Posterior cingulate gyrus (tissue), 11 donors: Measurements from ENCODE around the gene PLK1.
A peak's percentile ranks its signal among the peaks of the same experiment; 100 is the strongest.
"Not testable (repeated sequence)": the region's sequence is repeated elsewhere in the genome, so short reads cannot be mapped to it uniquely, and the experiment has no call there.

Source experiments
- DNase-seq, 10 donors: peaks; one replicate each; pipeline versions ENCODE4 v3.0.0 to v3.0.0-alpha.2; 2020 to 2021; ENCODE audit warnings: mixed read lengths in 3 of 10
- intact Hi-C: fragments of 100-400 bp; cut with DNase I; formaldehyde crosslinking; loops from one replicate; pipeline ENCODE4 v1.15.1; 2023

Gene PLK1

GRCh38 chr16:23705517-23705902, 26.8 kb downstream of the PLK1 start:
- peak in 1 of 10 donors; percentile 24 for DNase-seq
- intact Hi-C loops, result no loop called here

GRCh38 chr16:23706439-23706838, 27.8 kb downstream of the PLK1 start:
- intact Hi-C loops, result no loop called here
- peak in 1 of 10 donors; percentile 49 for DNase-seq

- DNase-seq, result peak in 1 of 10 donors; percentile 10
- intact Hi-C loops, result no loop called here
These were observed 30.8 kb downstream of the PLK1 start for GRCh38 chr16:23709536-23709935.

DNA sequence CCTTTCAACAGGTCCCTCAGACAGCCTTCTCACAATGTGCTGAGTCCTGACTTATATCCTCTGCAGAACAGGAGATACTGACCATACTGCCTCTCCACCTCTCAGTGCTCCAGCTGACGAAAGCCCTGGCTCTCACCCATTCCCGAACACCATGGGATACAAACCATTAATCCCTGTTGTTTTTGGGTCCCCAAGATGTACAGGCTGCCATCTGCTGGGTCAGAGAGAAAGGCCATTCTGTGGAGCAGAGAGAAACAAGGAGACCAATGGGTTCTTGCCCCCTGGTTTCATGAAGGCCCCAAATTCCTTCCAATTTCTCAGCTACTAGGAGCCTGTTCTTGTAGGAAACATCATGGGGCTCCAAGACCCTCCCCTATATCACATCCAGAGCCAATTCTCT, 31.3 kb downstream of the PLK1 start:
- no peak for DNase-seq
- intact Hi-C loops, result no loop called here

GRCh38 chr16:23710504-23710903, 31.8 kb downstream of the PLK1 start:
- DNase-seq, result no peak
- intact Hi-C loops, result no loop called here

DNA sequence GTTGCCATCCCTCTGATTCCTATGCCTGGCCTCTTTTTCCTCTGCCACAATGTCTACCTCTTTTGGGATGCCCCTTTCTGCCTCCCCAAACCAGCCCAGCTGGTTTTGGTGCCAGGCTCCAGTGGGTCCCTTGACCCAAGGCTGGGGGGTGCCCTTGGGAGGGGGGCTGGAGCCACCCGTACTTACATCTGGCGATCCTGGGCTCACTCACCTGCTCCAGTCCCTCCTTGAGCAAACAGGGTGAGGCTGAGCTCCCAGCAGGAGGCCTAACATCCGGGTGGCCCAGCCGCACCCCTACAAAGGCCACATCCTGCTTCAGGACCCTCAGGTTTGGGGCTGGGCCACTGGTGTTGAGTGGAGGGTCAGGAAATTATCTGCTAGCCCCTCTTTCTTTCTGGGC, 33.1 kb downstream of the PLK1 start:
- intact Hi-C loops, result no loop called here
- peak in 1 of 10 donors; percentile 19 for DNase-seq

DNA sequence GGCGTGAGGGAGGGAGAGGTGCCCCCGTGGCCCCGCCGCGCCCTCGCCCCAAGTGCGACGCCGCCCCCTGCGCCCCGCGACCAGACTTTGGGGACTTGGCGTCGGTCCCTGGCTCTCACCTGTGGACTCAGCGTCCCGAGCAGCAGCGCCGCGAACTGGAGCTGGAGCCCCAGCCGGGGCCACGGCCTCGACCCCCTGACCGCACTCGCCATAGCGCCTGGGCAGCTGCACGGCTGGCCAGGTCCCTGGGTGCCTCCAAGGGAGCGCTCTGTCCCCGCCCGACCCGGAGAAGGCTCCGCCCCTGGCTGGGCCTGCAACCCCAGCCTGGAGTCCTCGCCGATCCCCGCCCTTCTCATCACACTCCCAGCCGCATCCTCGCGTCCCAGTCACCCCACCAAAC, 34.3 kb downstream of the PLK1 start, which contains the start of gene ERN2:
Gene ERN2 (minus strand): TSS at position 247 of the 400 bp plus-strand sequence. CDS start 35 bp downstream, at position 212.
- DNase-seq, result peak in 1 of 10 donors; percentile 58

DNA sequence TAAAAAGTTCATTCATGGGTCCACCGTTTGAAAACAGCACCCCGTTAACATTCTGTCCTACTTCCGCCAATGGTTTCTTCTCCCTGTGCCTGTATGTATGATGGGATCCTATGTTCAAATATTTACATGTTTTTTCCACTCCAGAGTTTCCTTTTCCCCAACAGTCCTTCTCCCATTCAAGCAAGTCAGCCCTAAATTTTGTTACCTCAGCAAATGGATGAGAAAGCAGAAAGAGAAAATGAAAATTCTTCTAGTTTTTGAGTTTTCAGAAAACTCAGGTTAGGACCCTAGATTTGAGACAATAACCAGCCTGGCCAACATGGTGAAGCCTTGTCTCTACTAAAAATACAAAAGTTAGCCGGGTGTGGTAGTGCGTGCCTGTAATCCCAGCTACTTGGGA, 37.8 kb downstream of the PLK1 start:
- DNase-seq, result no peak
- intact Hi-C loops, result no loop called here

More for the DNA sequence above, 34.3 kb downstream of the PLK1 start, which contains the start of gene ERN2:
- intact Hi-C loops, result no loop called here

GRCh38 chr16:23722613-23723240, 44.0 kb downstream of the PLK1 start:
- DNase-seq, intact Hi-C loops: not testable (repeated sequence)

GRCh38 chr16:23724096-23724784, 45.6 kb downstream of the PLK1 start:
- intact Hi-C loops, result no loop called here
- DNase-seq, result no peak

DNA sequence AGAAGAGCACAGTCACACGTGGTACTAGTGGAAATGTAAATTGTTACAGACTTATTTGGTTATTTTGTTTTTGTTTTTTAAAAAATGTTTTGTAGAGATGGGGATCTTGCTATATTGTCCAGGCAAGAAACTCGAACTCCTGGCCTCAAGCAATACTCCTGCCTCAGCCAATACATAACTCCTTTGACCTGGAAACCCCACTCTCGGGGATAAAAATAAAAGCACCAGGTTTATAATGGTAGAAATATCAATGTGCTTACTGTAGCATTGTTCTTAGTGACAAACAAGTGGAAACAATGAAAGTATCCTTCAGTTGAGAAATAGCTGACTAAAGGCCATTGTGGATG, 46.1 kb downstream of the PLK1 start:
- intact Hi-C loops, result no loop called here

GRCh38 chr16:23726710-23727109, 48.0 kb downstream of the PLK1 start:
- DNase-seq, result no peak
- intact Hi-C loops, result no loop called here

More for the DNA sequence above, 46.1 kb downstream of the PLK1 start:
- no peak for DNase-seq

DNA sequence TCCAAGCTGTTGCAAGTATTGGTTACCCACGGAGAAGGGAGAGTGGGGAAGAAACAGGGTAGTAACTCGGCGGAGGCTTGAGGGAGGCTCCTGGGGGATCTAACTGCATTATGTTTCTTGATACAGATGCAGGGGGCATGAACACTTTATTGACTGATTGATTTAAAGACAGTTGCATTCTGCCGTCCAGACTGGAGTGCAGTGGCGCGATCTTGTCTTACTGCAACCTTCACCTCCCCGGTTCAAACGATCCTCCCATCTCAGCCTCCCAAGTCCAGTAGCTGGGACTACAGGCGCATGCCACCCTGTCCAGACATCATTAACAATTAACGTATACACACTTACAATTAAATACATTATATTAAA, 49.4 kb downstream of the PLK1 start:
- intact Hi-C loops, result no loop called here
- no peak for DNase-seq

DNA sequence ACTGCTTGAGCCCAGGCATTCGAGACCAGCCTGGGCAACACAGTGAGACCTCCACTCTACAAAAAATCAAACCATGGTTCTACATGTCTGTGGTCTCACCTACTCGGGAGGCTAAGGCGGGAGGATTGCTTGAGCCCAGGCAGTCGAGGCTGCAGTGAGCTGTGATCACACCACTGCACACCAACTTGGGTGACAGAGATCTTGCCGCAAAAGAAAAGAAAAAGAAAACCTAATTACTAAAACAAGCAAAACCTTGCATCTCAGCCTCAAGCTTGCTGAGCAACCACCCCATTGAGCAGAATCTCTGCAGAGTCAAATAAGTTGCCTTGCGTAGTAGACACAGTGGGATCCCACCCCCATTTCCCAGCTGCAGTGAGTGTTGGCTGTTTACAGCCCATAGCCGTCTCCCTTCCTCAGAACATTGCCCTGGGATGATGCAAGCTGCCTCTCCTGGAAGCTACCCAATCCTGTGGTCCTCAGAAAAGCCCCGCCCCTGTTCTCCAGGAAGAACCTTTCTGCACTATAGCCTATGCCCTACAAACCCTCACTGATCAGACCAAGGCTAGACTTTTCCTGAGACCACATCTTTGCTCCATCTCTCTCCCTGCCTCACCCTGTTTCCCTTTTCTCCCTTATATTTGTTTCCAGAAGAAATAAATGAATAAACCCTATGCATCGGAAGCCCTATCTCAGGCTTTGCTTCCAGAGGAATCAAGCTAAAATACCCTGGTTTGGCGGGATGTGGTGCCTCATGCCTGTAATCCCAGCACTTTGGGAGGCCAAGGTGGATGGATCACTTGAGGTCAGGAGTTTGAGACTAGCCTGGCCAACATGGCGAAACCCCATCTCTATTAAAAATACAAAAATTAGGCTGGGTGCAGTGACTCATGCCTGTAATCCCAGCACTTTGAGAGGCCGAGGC, 51.1 kb downstream of the PLK1 start:
- no peak for DNase-seq
- intact Hi-C loops, result loop anchor here (10.0 kb wide), 2 partner anchors 525 to 775 kb away; partner anchors contain the start of gene CACNG3

GRCh38 chr16:23734176-23734893, 55.6 kb downstream of the PLK1 start:
- intact Hi-C loops, result loop anchor here (10.0 kb wide), 2 partner anchors 520 to 770 kb away; partner anchors contain the start of gene CACNG3

DNA sequence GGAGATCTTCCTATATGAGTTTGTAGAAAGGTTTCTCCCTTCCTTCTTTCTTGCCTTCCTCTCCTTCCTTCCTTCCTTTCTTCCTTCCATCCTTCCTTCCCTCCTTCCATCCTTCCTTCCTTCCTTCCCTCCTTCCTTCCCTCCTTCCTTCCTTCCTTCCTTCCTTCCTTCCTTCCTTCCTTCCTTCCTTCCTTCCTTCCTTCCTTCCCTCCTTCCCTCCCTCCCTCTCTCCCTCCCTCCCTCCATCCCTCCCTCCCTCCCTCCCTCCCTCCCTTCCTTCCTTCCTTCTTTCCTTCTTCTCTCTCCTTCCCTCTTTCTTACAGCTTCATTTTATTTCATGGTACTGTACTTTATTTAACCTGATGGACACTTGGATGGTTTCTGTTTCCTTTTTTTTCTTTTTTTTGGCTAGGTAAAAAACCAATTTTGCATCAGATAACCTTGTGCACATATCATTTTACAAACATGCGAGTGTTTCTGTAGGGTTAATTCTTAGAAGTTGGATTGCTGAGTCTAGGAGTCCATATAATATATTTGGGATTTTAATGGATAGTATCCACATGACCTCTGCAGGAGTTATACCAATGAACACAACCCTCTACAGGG, 58.8 kb downstream of the PLK1 start:
- intact Hi-C loops, result loop anchor here (10.0 kb wide), 2 partner anchors 517 to 767 kb away; partner anchors contain the start of gene CACNG3
- not testable (repeated sequence) for DNase-seq

More at GRCh38 chr16:23734176-23734893, 55.6 kb downstream of the PLK1 start:
- no peak for DNase-seq

DNA sequence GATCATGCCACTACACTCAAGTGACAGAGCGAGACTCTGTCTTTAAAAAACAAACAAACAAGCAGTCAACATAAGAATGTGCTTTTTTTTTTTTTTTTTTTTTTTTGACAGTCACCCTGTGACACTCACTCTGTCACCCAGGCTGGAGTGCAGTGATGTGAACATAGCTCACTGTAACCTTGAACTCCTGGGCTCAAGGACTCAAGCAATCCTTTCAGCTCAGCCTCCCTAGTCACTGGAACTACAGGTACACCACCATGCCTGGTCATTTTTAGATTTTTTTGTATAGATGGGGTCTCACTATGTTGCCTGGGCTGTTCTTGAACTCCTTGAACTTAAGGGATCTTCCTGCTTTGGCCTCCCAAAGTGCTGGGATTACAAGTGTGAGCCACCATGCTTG, 60.8 kb downstream of the PLK1 start:
- intact Hi-C loops, result loop anchor here (10.0 kb wide), 2 partner anchors 515 to 765 kb away; partner anchors contain the start of gene CACNG3
- DNase-seq, result no peak
